ENCODE measurements around the gene NF1. TPM values are rescaled to one million over a fixed set of nuclear protein-coding genes. Genes with fewer than 3 reads are reported as not detected.

Gene NF1
- total and polyA plus RNA-seq, 10 donors = 3.1 to 97.7 (median 58.3) TPM

GRCh38 chr17:31273516-31273915 is 178.7 kb downstream of the NF1 start:
- DNase-seq = no peak
- Histone ChIP-seq H3K4me3 (peak overlapping the region in 1 of 8 donors; percentile 2), H3K36me3 (peaks cover 0 to 54% (median 4%) of the 10 kb centered on the region in 6 donors), H3K4me1 (peaks cover 0 to 12% (median 5%) of the 10 kb centered on the region in 6 donors), H3K27me3 (replicated peaks in 1 of 7) (no peaks in the 10 kb centered on the region), H3K27ac (peak overlapping the region in 5 of 8 donors; percentile 9 to 76 (median 66)), H3K9me3 (no peaks in the 10 kb centered on the region)
- intact Hi-C loops (cut with DNase I; ENCODE audit: low total_unique reads) = no loop called here
- WGBS, 5 donors = 76 to 92% (median 80%) methylated on average over 1 of the region's 1 CpG
- TF ChIP-seq CTCF (IDR thresholded peaks at IDR 0.05 in 8 of 11, conservative IDR thresholded peaks at IDR 0.05 in 3 of 11) = no peak

- Histone ChIP-seq H3K27ac (peak overlapping the region in 7 of 8 donors; percentile 32 to 76 (median 59)), H3K4me1 (peaks cover 0 to 12% (median 5%) of the 10 kb centered on the region in 6 donors), H3K36me3 (peaks cover 0 to 54% (median 4%) of the 10 kb centered on the region in 6 donors), H3K9me3 (no peaks in the 10 kb centered on the region), H3K4me3 (no peak overlapping the region), H3K27me3 (replicated peaks in 1 of 7) (no peaks in the 10 kb centered on the region)
- intact Hi-C loops (cut with DNase I; ENCODE audit: low total_unique reads) = no loop called here
- TF ChIP-seq CTCF (IDR thresholded peaks at IDR 0.05 in 8 of 11, conservative IDR thresholded peaks at IDR 0.05 in 3 of 11) (no peak), POLR2AphosphoS5 (IDR thresholded peaks at IDR 0.05) (no peak), POLR2A (IDR thresholded peaks at IDR 0.05) (no peak)
- no peak for DNase-seq
- WGBS, 5 donors = 52 to 86% (median 76%) methylated on average over 2 of the region's 2 CpGs
Measured at GRCh38 chr17:31274252-31274651, 179.5 kb downstream of the NF1 start.

GRCh38 chr17:31275116-31275515 is 180.3 kb downstream of the NF1 start:
- Histone ChIP-seq H3K9me3 (no peaks in the 10 kb centered on the region), H3K4me3 (no peak overlapping the region), H3K27me3 (replicated peaks in 1 of 7) (no peaks in the 10 kb centered on the region), H3K36me3 (peaks cover 0 to 45% (median 4%) of the 10 kb centered on the region in 6 donors), H3K4me1 (peaks cover 0 to 12% (median 5%) of the 10 kb centered on the region in 6 donors), H3K27ac (peak overlapping the region in 7 of 8 donors; percentile 32 to 76 (median 59))
- no peak for DNase-seq
- intact Hi-C loops (cut with DNase I; ENCODE audit: low total_unique reads) = no loop called here
- 60 to 88% (median 83%) methylated on average over 1 of the region's 1 CpG for WGBS, 5 donors
- TF ChIP-seq POLR2AphosphoS5 (IDR thresholded peaks at IDR 0.05) = no peak

- 96 to 100% (median 97%) methylated on average over 2 of the region's 2 CpGs for WGBS, 5 donors
- peaks cover 0 to 12% (median under 1%) of the 10 kb centered on the region in 6 donors for H3K4me1 ChIP-seq
- H3K9me3 ChIP-seq = no peaks in the 10 kb centered on the region
- DNase-seq = no peak
- intact Hi-C loops (cut with DNase I; ENCODE audit: low total_unique reads) = no loop called here
- H3K36me3 ChIP-seq = peaks cover 0 to 39% (median 4%) of the 10 kb centered on the region in 6 donors
- TF ChIP-seq POLR2AphosphoS5 (IDR thresholded peaks at IDR 0.05) (no peak), CTCF (IDR thresholded peaks at IDR 0.05 in 8 of 11, conservative IDR thresholded peaks at IDR 0.05 in 3 of 11) (no peak), POLR2A (IDR thresholded peaks at IDR 0.05) (no peak)
- no peak overlapping the region for H3K27ac ChIP-seq
- H3K4me3 ChIP-seq = no peak overlapping the region
- no peaks in the 10 kb centered on the region for H3K27me3 ChIP-seq (replicated peaks in 1 of 7)
Measured at GRCh38 chr17:31279401-31279800, 184.6 kb downstream of the NF1 start.

GRCh38 chr17:31281061-31281460 is 186.3 kb downstream of the NF1 start:
- intact Hi-C loops (cut with DNase I; ENCODE audit: low total_unique reads) = no loop called here
- H3K4me1 ChIP-seq = no peaks in the 10 kb centered on the region
- no peak for DNase-seq
- H3K27ac ChIP-seq = no peak overlapping the region
- no peaks in the 10 kb centered on the region for H3K27me3 ChIP-seq (replicated peaks in 1 of 7)
- H3K36me3 ChIP-seq = peaks cover 0 to 39% (median 4%) of the 10 kb centered on the region in 6 donors
- no peak overlapping the region for H3K4me3 ChIP-seq
- WGBS, 5 donors = 94 to 99% (median 96%) methylated on average over 2 of the region's 2 CpGs
- no peaks in the 10 kb centered on the region for H3K9me3 ChIP-seq
- TF ChIP-seq POLR2A (IDR thresholded peaks at IDR 0.05) (no peak), POLR2AphosphoS5 (IDR thresholded peaks at IDR 0.05) (no peak), CTCF (IDR thresholded peaks at IDR 0.05 in 8 of 11, conservative IDR thresholded peaks at IDR 0.05 in 3 of 11) (no peak)
